SU-DHL-6 (cell line): ENCODE measurements around the gene TLCD5.

Experiments used
- H2AFZ ChIP-seq: fragments of 200-600 bp; sonication (generic); 2 replicates; pipeline ENCODE4 v1.6.1; 2014; ENCODE audit warnings: low read depth, mild to moderate bottlenecking, moderate library complexity, mixed read lengths, antibody characterized with exemption, low read length; ENCODE audit not compliant: severe bottlenecking
- H3F3A ChIP-seq: fragments of 200-600 bp; shearing (Covaris generic); 2 replicates; pipeline ENCODE4 v1.6.0; 2016; ENCODE audit warnings: antibody characterized with exemption, mild to moderate bottlenecking; ENCODE audit not compliant: insufficient read depth
- H3K27ac ChIP-seq: fragments of 200-600 bp; sonication (generic); 2 replicates; pipeline ENCODE4 v1.5.1; 2016; ENCODE audit warnings: low read depth, mild to moderate bottlenecking, low read length, moderate library complexity, mixed read lengths
- H3K27me3 ChIP-seq: fragments of 200-600 bp; sonication (generic), shearing (Covaris generic); 2 replicates; pipeline ENCODE4 v1.6.0; 2014; ENCODE audit warnings: mild to moderate bottlenecking, low read length
- H3K36me3 ChIP-seq: fragments of 200-600 bp; sonication (generic); 2 replicates; pipeline ENCODE4 v1.6.1; 2014; ENCODE audit warnings: mild to moderate bottlenecking, low read length, mixed read lengths
- H3K4me2 ChIP-seq: fragments of 300-600, 200-600 bp; shearing (Covaris generic), sonication (generic); 2 replicates; pipeline ENCODE4 v1.6.0; 2014; ENCODE audit warnings: low read length, low read depth, mild to moderate bottlenecking; ENCODE audit not compliant: poor library complexity, severe bottlenecking
- H3K4me3 ChIP-seq: fragments of 200-600 bp; sonication (generic); 2 replicates; pipeline ENCODE4 v1.5.1; 2014; ENCODE audit warnings: antibody characterized with exemption, low read length, mild to moderate bottlenecking, mixed read lengths; ENCODE audit not compliant: insufficient read depth, poor library complexity, severe bottlenecking
- H3K79me2 ChIP-seq: fragments of 200-600 bp; sonication (generic); 2 replicates; pipeline ENCODE4 v1.6.1; 2014; ENCODE audit warnings: mild to moderate bottlenecking, low read length, moderate library complexity; ENCODE audit not compliant: insufficient read depth
- H3K9ac ChIP-seq: fragments of 200-600 bp; sonication (generic); 2 replicates; pipeline ENCODE4 v1.7.0; 2014; ENCODE audit warnings: mild to moderate bottlenecking, low read length
- H3K9me2 ChIP-seq: fragments of 200-600 bp; sonication (generic); replicated peaks from 2 replicates; pipeline ENCODE4 v1.6.1; 2014; ENCODE audit warnings: low read length; ENCODE audit not compliant: insufficient read depth
- H3K9me3 ChIP-seq: fragments of 200-600 bp; sonication (generic); 2 replicates; pipeline ENCODE4 v1.6.1; 2014; ENCODE audit warnings: low read length, mixed read lengths; ENCODE audit not compliant: insufficient read depth
- H4K20me1 ChIP-seq: fragments of 200-600 bp; sonication (generic); 2 replicates; pipeline ENCODE4 v1.6.1; 2014; ENCODE audit warnings: low read depth, mild to moderate bottlenecking, antibody characterized with exemption, low read length, moderate library complexity, mixed read lengths
- EZH2phosphoT487 ChIP-seq: fragments of 200-600 bp; sonication (generic), shearing (Covaris generic); conservative IDR thresholded peaks from 2 replicates; pipeline ENCODE4 v1.6.1; 2018; ENCODE audit warnings: mild to moderate bottlenecking, antibody characterized with exemption, low read length, moderate library complexity, mixed read lengths
- TF ChIP-seq, protein P1 (sequence below): fragments of 200-600 bp; sonication (generic); IDR thresholded peaks from one replicate; pipeline ENCODE4 v1.5.1; 2017; ENCODE audit warnings: antibody characterized with exemption, mild to moderate bottlenecking, low read length, moderate library complexity; ENCODE audit not compliant: insufficient read depth, poor library complexity, severe bottlenecking

The TLCD5 gene

DNA sequence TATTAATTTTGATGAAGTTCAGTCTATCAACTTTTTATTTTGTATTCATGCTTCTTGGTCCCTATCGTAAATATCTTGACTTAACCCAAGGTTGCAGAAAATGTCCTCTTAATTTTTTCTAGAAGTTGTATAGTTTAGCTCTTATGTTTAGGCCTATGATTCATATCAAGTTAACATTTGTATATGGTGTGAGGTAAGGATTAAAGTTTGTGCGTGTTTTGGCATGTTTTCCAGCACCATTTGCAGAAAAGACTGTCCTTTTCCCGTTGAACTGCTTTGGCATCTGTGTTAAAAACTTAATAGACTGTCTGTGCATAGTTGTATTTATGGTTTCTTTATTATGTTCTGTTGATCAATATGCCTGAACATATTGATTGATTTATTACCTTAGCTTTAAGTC is 53.4 kb downstream of the TLCD5 start:
- Histone ChIP-seq H4K20me1 (0 out of 2 replicates have a peak, but pooled peaks cover 9% of the 10 kb centered on the region), H3K27me3 (no peaks in the 10 kb centered on the region), H3K9me2 (no peaks in the 10 kb centered on the region), H2AFZ (no peak overlapping the region), H3K36me3 (no peaks in the 10 kb centered on the region), H3F3A (no peaks in the 10 kb centered on the region), H3K79me2 (no peaks in the 10 kb centered on the region), H3K27ac (no peak overlapping the region), H3K9me3 (0 out of 2 replicates have a peak, but pooled peaks cover 2% of the 10 kb centered on the region), H3K4me3 (no peak overlapping the region), H3K9ac (no peak overlapping the region), H3K4me2 (no peak overlapping the region)
- no peak for TF ChIP-seq EZH2phosphoT487
- TF ChIP-seq, protein P1, sequence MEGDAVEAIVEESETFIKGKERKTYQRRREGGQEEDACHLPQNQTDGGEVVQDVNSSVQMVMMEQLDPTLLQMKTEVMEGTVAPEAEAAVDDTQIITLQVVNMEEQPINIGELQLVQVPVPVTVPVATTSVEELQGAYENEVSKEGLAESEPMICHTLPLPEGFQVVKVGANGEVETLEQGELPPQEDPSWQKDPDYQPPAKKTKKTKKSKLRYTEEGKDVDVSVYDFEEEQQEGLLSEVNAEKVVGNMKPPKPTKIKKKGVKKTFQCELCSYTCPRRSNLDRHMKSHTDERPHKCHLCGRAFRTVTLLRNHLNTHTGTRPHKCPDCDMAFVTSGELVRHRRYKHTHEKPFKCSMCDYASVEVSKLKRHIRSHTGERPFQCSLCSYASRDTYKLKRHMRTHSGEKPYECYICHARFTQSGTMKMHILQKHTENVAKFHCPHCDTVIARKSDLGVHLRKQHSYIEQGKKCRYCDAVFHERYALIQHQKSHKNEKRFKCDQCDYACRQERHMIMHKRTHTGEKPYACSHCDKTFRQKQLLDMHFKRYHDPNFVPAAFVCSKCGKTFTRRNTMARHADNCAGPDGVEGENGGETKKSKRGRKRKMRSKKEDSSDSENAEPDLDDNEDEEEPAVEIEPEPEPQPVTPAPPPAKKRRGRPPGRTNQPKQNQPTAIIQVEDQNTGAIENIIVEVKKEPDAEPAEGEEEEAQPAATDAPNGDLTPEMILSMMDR: no peak

DNA sequence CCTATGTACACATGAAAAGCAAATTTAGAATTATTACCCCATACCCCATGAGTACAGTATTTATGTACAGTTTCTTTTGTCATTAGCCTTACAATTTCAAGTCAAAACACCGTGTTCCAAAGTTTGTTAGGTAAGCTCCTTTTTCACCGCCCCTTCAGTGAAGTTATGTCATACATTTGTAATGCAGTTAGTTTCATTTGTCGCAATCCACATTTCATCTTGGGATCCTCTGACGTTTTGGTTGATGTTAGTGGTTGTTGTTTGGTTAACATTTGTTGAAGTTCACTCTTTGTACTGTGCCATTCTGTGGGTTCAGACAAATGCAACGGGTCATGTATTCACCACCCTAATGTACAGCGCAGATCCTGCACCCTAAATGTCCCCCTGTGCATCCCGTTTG is 56.3 kb downstream of the TLCD5 start:
- Histone ChIP-seq H3K9me3 (0 out of 2 replicates have a peak, but pooled peaks cover 2% of the 10 kb centered on the region), H3K36me3 (no peaks in the 10 kb centered on the region), H3K4me2 (no peak overlapping the region), H2AFZ (no peak overlapping the region), H3K9ac (no peak overlapping the region), H3K4me3 (no peak overlapping the region), H3K9me2 (no peaks in the 10 kb centered on the region), H4K20me1 (peaks cover 14% of the 10 kb centered on the region; the same call in 1 of the 2 replicates), H3K27me3 (no peaks in the 10 kb centered on the region), H3K27ac (no peak overlapping the region), H3F3A (no peaks in the 10 kb centered on the region), H3K79me2 (no peaks in the 10 kb centered on the region)
- TF ChIP-seq EZH2phosphoT487: no peak
- TF ChIP-seq, protein P1: no peak
